ENCODE measurements around the gene GPATCH2. TPM values are rescaled to one million over a fixed set of nuclear protein-coding genes. Genes with fewer than 3 reads are reported as not detected.

The GPATCH2 gene
- total and polyA plus RNA-seq, 10 of the 15 experiments (the other 5 are each of a cell fraction or from before 2014, with no cell fraction given) = 3.2 to 12.2 (median 5.4) TPM

- Histone ChIP-seq H3K9ac (ENCODE audit: control insufficient read depth, insufficient read depth, low read length) (no peak overlapping the region), H3K79me2 (ENCODE audit: control insufficient read depth, insufficient read depth, low read length) (no peaks in the 10 kb centered on the region), H3K36me3 (ENCODE audit: control insufficient read depth in 2 of 2, insufficient read depth in 2 of 2, low read length in 1 of 2) (no peaks in the 10 kb centered on the region), H2AFZ (ENCODE audit: control insufficient read depth, low read depth, low read length) (no peak overlapping the region), H3K27ac (ENCODE audit: control insufficient read depth, insufficient read depth) (no peak overlapping the region), H3K4me2 (ENCODE audit: control insufficient read depth, insufficient read depth) (no peak overlapping the region), H3K4me3 (no peak overlapping the region), H3K4me1 (ENCODE audit: control insufficient read depth, insufficient read depth, low read length) (no peaks in the 10 kb centered on the region), H4K20me1 (ENCODE audit: control insufficient read depth, insufficient read depth) (no peaks in the 10 kb centered on the region), H3K27me3 (replicated peaks in 1 of 2; ENCODE audit: control insufficient read depth in 2 of 2, insufficient read depth in 2 of 2, low read length in 1 of 2) (no peaks in the 10 kb centered on the region), H3K9me3 (replicated peaks; ENCODE audit: control insufficient read depth, insufficient read depth, low read length) (no peaks in the 10 kb centered on the region; the same call in 2 of the 3 replicates)
- WGBS (ENCODE audit: insufficient coverage, insufficient replicate concordance, low lambda C conversion rate, missing lambda C conversion rate) = 16% methylated on average over 4 of the region's 5 CpGs
- intact Hi-C loops (cut with micrococcal nuclease; ENCODE audit: unreplicated experiment) (no loop called here), in situ Hi-C loops (cut with MboI) (no loop called here)
- CTCF ChIA-PET = interaction anchor here (0.7 kb wide), 1 partner anchor 18 kb away, joined by 3 read pairs; no protein-coding TSS in a partner anchor
- ATAC-seq (no peak), DNase-seq (ENCODE audit: low read depth, low spot score) (no peak), FAIRE-seq (no peak)
- RAD21 ChIA-PET (ENCODE audit: unreplicated experiment) = no interaction called here
- SMC1A ChIA-PET (ENCODE audit: uncharacterized antibody, unreplicated experiment) = interaction anchor here (0.6 kb wide), 1 partner anchor 946 kb away, joined by 3 read pairs; no protein-coding TSS in a partner anchor
- no TSS peak for BruUV-seq (replicated peaks)
- POLR2A ChIA-PET = no interaction called here
- TF ChIP-seq BCL11A (IDR thresholded peaks at IDR 0.05; ENCODE audit: low read depth, low read length) (no peak), GATAD2B (conservative IDR thresholded peaks at IDR 0.05; ENCODE audit: low read depth) (no peak), MTA3 (IDR thresholded peaks at IDR 0.05; ENCODE audit: borderline replicate concordance, low read length) (no peak), CHD1 (IDR thresholded peaks at IDR 0.05; ENCODE audit: low read depth, low read length) (no peak), NRF1 (conservative IDR thresholded peaks at IDR 0.05; ENCODE audit: low read depth, low read length) (no peak), NFYB (IDR thresholded peaks at IDR 0.05; ENCODE audit: insufficient read depth, low read depth, low read length) (no peak), CBX3 (IDR thresholded peaks at IDR 0.05; ENCODE audit: borderline replicate concordance, low read depth) (no peak), MYB (IDR thresholded peaks at IDR 0.05; ENCODE audit: borderline replicate concordance, low read depth, low read length) (no peak), CREM (IDR thresholded peaks at IDR 0.05; ENCODE audit: low read depth) (no peak), NFYA (IDR thresholded peaks at IDR 0.05; ENCODE audit: borderline replicate concordance, low read depth, low read length) (no peak), ZNF384 (IDR thresholded peaks at IDR 0.05; ENCODE audit: borderline replicate concordance, low read depth, low read length) (no peak), POU2F2 (IDR thresholded peaks at IDR 0.05; ENCODE audit: borderline replicate concordance, low read depth, low read length) (no peak), E4F1 (IDR thresholded peaks at IDR 0.05; ENCODE audit: borderline replicate concordance, partially characterized antibody) (no peak), PAX5 (IDR thresholded peaks at IDR 0.05; ENCODE audit: borderline replicate concordance, low read depth, low read length) (no peak), SIX5 (IDR thresholded peaks at IDR 0.05; ENCODE audit: low read depth, low read length, severe bottlenecking) (no peak), CEBPZ (IDR thresholded peaks at IDR 0.05; ENCODE audit: low read depth, low read length) (no peak), ELK1 (IDR thresholded peaks at IDR 0.05; ENCODE audit: low read depth, low read length) (no peak), SMC3 (IDR thresholded peaks at IDR 0.05; ENCODE audit: borderline replicate concordance, low read length) (no peak)
These were observed 251.6 kb downstream of the GPATCH2 start for GRCh38 chr1:217379336-217379735.

Measured in GM12878 (cell line).